ENCODE data around the gene CPED1.

DNA sequence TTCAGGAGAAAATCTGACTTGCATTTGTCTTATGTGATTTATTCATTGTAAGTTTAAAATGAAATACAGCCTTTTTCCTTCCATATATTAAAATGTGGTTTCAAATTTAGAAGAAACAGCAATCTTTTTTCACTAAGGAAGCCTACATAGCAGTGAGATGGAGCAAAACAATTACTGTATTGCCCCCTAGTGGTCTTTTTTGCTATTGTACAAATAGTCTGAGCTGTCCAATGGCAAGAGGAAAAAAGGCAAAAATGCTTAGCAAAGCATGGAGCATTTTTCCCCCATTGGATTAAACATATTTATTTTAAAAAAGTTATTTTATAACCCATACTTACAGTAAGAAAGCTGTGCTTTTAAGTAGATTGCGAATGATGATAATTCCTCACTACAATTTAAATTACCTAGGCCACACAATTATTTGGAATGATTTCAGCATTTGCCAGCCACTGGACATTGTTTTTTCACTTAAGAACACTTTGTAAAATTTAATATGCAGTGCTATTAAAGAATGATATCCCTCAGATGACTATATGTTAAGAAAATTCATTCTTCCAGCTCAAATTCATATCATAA lies 119.5 kb downstream of the CPED1 start:
- TF ChIP-seq, protein P1, sequence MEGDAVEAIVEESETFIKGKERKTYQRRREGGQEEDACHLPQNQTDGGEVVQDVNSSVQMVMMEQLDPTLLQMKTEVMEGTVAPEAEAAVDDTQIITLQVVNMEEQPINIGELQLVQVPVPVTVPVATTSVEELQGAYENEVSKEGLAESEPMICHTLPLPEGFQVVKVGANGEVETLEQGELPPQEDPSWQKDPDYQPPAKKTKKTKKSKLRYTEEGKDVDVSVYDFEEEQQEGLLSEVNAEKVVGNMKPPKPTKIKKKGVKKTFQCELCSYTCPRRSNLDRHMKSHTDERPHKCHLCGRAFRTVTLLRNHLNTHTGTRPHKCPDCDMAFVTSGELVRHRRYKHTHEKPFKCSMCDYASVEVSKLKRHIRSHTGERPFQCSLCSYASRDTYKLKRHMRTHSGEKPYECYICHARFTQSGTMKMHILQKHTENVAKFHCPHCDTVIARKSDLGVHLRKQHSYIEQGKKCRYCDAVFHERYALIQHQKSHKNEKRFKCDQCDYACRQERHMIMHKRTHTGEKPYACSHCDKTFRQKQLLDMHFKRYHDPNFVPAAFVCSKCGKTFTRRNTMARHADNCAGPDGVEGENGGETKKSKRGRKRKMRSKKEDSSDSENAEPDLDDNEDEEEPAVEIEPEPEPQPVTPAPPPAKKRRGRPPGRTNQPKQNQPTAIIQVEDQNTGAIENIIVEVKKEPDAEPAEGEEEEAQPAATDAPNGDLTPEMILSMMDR (IDR thresholded peaks at IDR 0.05) = peak; percentile 60 to 77 (median 67)
- no peak for TF ChIP-seq POLR2AphosphoS5 (IDR thresholded peaks at IDR 0.05)
- no peak for TF ChIP-seq EP300 (IDR thresholded peaks at IDR 0.05)

All from upper lobe of left lung (tissue), 4 donors.